Activated CD4-positive, alpha-beta memory T cell treated with anti-CD3 and anti-CD28 coated beads for 36 hours (primary cell): Measurements from ENCODE around the gene IKZF2. TPM values are rescaled to one million over a fixed set of nuclear protein-coding genes. Genes with fewer than 3 reads are reported as not detected.

Source experiments
- CTCF ChIA-PET: fragments of 350-600 bp; sonication (Branson Sonifier 250); formaldehyde crosslinking; loops from one replicate; lab custom pipeline; 2021; ENCODE audit warnings: antibody characterized with exemption, inconsistent platforms; lab: Charles Lee
- POLR2A ChIA-PET: fragments of 350-600 bp; sonication (Branson Sonifier 250); formaldehyde crosslinking; loops from one replicate; lab custom pipeline; 2021; ENCODE audit warnings: antibody characterized with exemption; lab: Charles Lee
- DNase-seq: peaks from one replicate; pipeline ENCODE4 v3.0.0-alpha.2; 2020
- H3K27ac Mint-ChIP-seq: one replicate; pipeline ENCODE4 v1.8.0; 2021; ENCODE audit warnings: mixed read lengths
- H3K27me3 Mint-ChIP-seq: one replicate; pipeline ENCODE4 v1.8.0; 2021; ENCODE audit warnings: mixed read lengths
- H3K36me3 Mint-ChIP-seq: one replicate; pipeline ENCODE4 v1.8.0; 2021; ENCODE audit warnings: mixed read lengths
- H3K4me1 Mint-ChIP-seq: one replicate; pipeline ENCODE4 v1.8.0; 2021; ENCODE audit warnings: low read depth, mixed read lengths
- H3K4me3 Mint-ChIP-seq: one replicate; pipeline ENCODE4 v1.8.0; 2021; ENCODE audit warnings: mild to moderate bottlenecking, mixed read lengths
- H3K9me3 Mint-ChIP-seq: one replicate; pipeline ENCODE4 v1.8.0; 2021; ENCODE audit warnings: mixed read lengths
- intact Hi-C: fragments of 100-400 bp; cut with micrococcal nuclease; formaldehyde crosslinking; loops from one replicate; pipeline ENCODE4 v1.15.1; 2023
- total RNA-seq, 2 experiments: library from RNA; stranded (reverse); gene quantifications; one replicate each; pipeline ENCODE4 v1.2.3, GENCODE V29; 2021

IKZF2 gene
- total RNA-seq, 2 experiments from 2014 or later: 8.1 to 9.1 TPM

GRCh38 chr2:213007290-213007838 is 144.0 kb downstream of the IKZF2 start:
- Mint-ChIP-seq H3K9me3 (no peaks in the 10 kb centered on the region), H3K36me3 (no peaks in the 10 kb centered on the region), H3K27me3 (peaks cover 5% of the 10 kb centered on the region), H3K27ac (no peak overlapping the region), H3K4me1 (no peaks in the 10 kb centered on the region), H3K4me3 (no peak overlapping the region)
- intact Hi-C loops: no loop called here
- ChIA-PET CTCF (no interaction called here), POLR2A (no interaction called here)
- no peak for DNase-seq

GRCh38 chr2:213004197-213004821 is 147.1 kb downstream of the IKZF2 start:
- peaks cover 5% of the 10 kb centered on the region for H3K4me1 Mint-ChIP-seq
- no peak overlapping the region for H3K27ac Mint-ChIP-seq
- no peak overlapping the region for H3K4me3 Mint-ChIP-seq
- intact Hi-C loops: no loop called here
- no peaks in the 10 kb centered on the region for H3K36me3 Mint-ChIP-seq
- H3K9me3 Mint-ChIP-seq: no peaks in the 10 kb centered on the region
- ChIA-PET POLR2A (no interaction called here), CTCF (no interaction called here)
- H3K27me3 Mint-ChIP-seq: peaks cover 2% of the 10 kb centered on the region
- no peak for DNase-seq

- no peak for DNase-seq
- H3K27me3 Mint-ChIP-seq: peaks cover 2% of the 10 kb centered on the region
- no peak overlapping the region for H3K27ac Mint-ChIP-seq
- H3K4me3 Mint-ChIP-seq: no peak overlapping the region
- H3K36me3 Mint-ChIP-seq: no peaks in the 10 kb centered on the region
- POLR2A ChIA-PET: interaction anchor here (0.9 kb wide), 1 partner anchor 13 kb away, joined by 3 read pairs; no protein-coding TSS in a partner anchor
- CTCF ChIA-PET: interaction anchor here (0.5 kb wide), 1 partner anchor 150 kb away, joined by 3 read pairs; no protein-coding TSS in a partner anchor
- intact Hi-C loops: no loop called here
- H3K4me1 Mint-ChIP-seq: peaks cover 5% of the 10 kb centered on the region
- H3K9me3 Mint-ChIP-seq: no peaks in the 10 kb centered on the region
Observed at GRCh38 chr2:213002383-213002782, 149.0 kb downstream of the IKZF2 start.

- POLR2A ChIA-PET: no interaction called here
- intact Hi-C loops: no loop called here
- Mint-ChIP-seq H3K27me3 (peaks cover 2% of the 10 kb centered on the region), H3K9me3 (no peaks in the 10 kb centered on the region), H3K27ac (no peak overlapping the region), H3K36me3 (no peaks in the 10 kb centered on the region), H3K4me3 (no peak overlapping the region), H3K4me1 (peaks cover 5% of the 10 kb centered on the region)
- CTCF ChIA-PET: interaction anchor here (0.8 kb wide), 1 partner anchor 22 kb away, joined by 3 read pairs; no protein-coding TSS in a partner anchor
- DNase-seq: no peak
Observed at GRCh38 chr2:213001297-213001910, 150.0 kb downstream of the IKZF2 start.

GRCh38 chr2:212998626-212999359 is 152.6 kb downstream of the IKZF2 start:
- ChIA-PET CTCF (no interaction called here), POLR2A (no interaction called here)
- no peaks in the 10 kb centered on the region for H3K36me3 Mint-ChIP-seq
- H3K4me1 Mint-ChIP-seq: peaks cover 5% of the 10 kb centered on the region
- H3K4me3 Mint-ChIP-seq: no peak overlapping the region
- no peaks in the 10 kb centered on the region for H3K27me3 Mint-ChIP-seq
- intact Hi-C loops: no loop called here
- H3K27ac Mint-ChIP-seq: no peak overlapping the region
- DNase-seq: no peak
- H3K9me3 Mint-ChIP-seq: no peaks in the 10 kb centered on the region

GRCh38 chr2:212997526-212998020 is 153.8 kb downstream of the IKZF2 start:
- Mint-ChIP-seq H3K4me3 (no peak overlapping the region), H3K27me3 (no peaks in the 10 kb centered on the region)
- POLR2A ChIA-PET: no interaction called here

GRCh38 chr2:212995920-212996319 is 155.5 kb downstream of the IKZF2 start:
- no peak overlapping the region for H3K4me3 Mint-ChIP-seq
- ChIA-PET POLR2A (no interaction called here), CTCF (interaction anchor here (0.5 kb wide), 1 partner anchor 153 kb away, joined by 3 read pairs; no protein-coding TSS in a partner anchor)
- no peaks in the 10 kb centered on the region for H3K9me3 Mint-ChIP-seq
- no peak overlapping the region for H3K27ac Mint-ChIP-seq
- no peak for DNase-seq
- no peaks in the 10 kb centered on the region for H3K36me3 Mint-ChIP-seq
- intact Hi-C loops: no loop called here
- H3K27me3 Mint-ChIP-seq: no peaks in the 10 kb centered on the region
- H3K4me1 Mint-ChIP-seq: peaks cover 2% of the 10 kb centered on the region

More at GRCh38 chr2:212997526-212998020, 153.8 kb downstream of the IKZF2 start:
- Mint-ChIP-seq H3K4me1 (peaks cover 5% of the 10 kb centered on the region), H3K36me3 (no peaks in the 10 kb centered on the region), H3K27ac (no peak overlapping the region), H3K9me3 (no peaks in the 10 kb centered on the region)
- no peak for DNase-seq
- intact Hi-C loops: no loop called here
- CTCF ChIA-PET: no interaction called here

GRCh38 chr2:212994976-212995375 is 156.4 kb downstream of the IKZF2 start:
- Mint-ChIP-seq H3K27me3 (no peaks in the 10 kb centered on the region), H3K4me3 (no peak overlapping the region), H3K36me3 (no peaks in the 10 kb centered on the region), H3K9me3 (no peaks in the 10 kb centered on the region), H3K4me1 (no peaks in the 10 kb centered on the region), H3K27ac (no peak overlapping the region)
- CTCF ChIA-PET: no interaction called here
- POLR2A ChIA-PET: no interaction called here
- DNase-seq: no peak
- intact Hi-C loops: no loop called here

GRCh38 chr2:212991120-212991519 is 160.3 kb downstream of the IKZF2 start:
- H3K27me3 Mint-ChIP-seq: peaks cover 2% of the 10 kb centered on the region
- POLR2A ChIA-PET: no interaction called here
- no peak overlapping the region for H3K4me3 Mint-ChIP-seq
- CTCF ChIA-PET: interaction anchor here (1.2 to 1.4 kb wide), 2 partner anchors 23 kb away, joined by 4 read pairs; no protein-coding TSS in a partner anchor
- H3K27ac Mint-ChIP-seq: no peak overlapping the region
- no peak for DNase-seq
- H3K9me3 Mint-ChIP-seq: no peaks in the 10 kb centered on the region
- H3K36me3 Mint-ChIP-seq: no peaks in the 10 kb centered on the region
- no peaks in the 10 kb centered on the region for H3K4me1 Mint-ChIP-seq
- intact Hi-C loops: no loop called here

- H3K4me1 Mint-ChIP-seq: no peaks in the 10 kb centered on the region
- H3K9me3 Mint-ChIP-seq: no peaks in the 10 kb centered on the region
- H3K27me3 Mint-ChIP-seq: peaks cover 2% of the 10 kb centered on the region
- intact Hi-C loops: no loop called here
- ChIA-PET POLR2A (no interaction called here), CTCF (no interaction called here)
- no peak for DNase-seq
- no peak overlapping the region for H3K4me3 Mint-ChIP-seq
- no peaks in the 10 kb centered on the region for H3K36me3 Mint-ChIP-seq
- H3K27ac Mint-ChIP-seq: no peak overlapping the region
Observed at GRCh38 chr2:212990697-212991096, 160.7 kb downstream of the IKZF2 start.

- no peak for DNase-seq
- Mint-ChIP-seq H3K4me3 (no peak overlapping the region), H3K27ac (no peak overlapping the region), H3K36me3 (no peaks in the 10 kb centered on the region), H3K9me3 (no peaks in the 10 kb centered on the region), H3K27me3 (peaks cover 2% of the 10 kb centered on the region), H3K4me1 (no peaks in the 10 kb centered on the region)
- CTCF ChIA-PET: no interaction called here
- intact Hi-C loops: no loop called here
- POLR2A ChIA-PET: no interaction called here
Observed at GRCh38 chr2:212987492-212987891, 163.9 kb downstream of the IKZF2 start.

- ChIA-PET CTCF (no interaction called here), POLR2A (no interaction called here)
- intact Hi-C loops: no loop called here
- Mint-ChIP-seq H3K9me3 (no peaks in the 10 kb centered on the region), H3K4me1 (peaks cover 4% of the 10 kb centered on the region), H3K27me3 (peaks cover 2% of the 10 kb centered on the region), H3K4me3 (no peak overlapping the region), H3K27ac (no peak overlapping the region), H3K36me3 (no peaks in the 10 kb centered on the region)
- no peak for DNase-seq
Observed at GRCh38 chr2:212984129-212984528, 167.3 kb downstream of the IKZF2 start.
